HEK293T (cell line): ENCODE measurements around the gene FAM13C.
"Not testable (repeated sequence)": the region's sequence is repeated elsewhere in the genome, so short reads cannot be mapped to it uniquely, and the experiment has no call there.

Source experiments
- CTCF ChIA-PET: fragments of 350-600 bp; formaldehyde crosslinking; extraction: SDS; loops from one replicate; lab custom pipeline; 2021; ENCODE audit warnings: antibody characterized with exemption, inconsistent platforms; lab: Yijun Ruan, JAX
- POLR2A ChIA-PET: fragments of 350-600 bp; formaldehyde crosslinking; extraction: SDS; loops from one replicate; lab custom pipeline; 2020; ENCODE audit warnings: antibody characterized with exemption, inconsistent platforms; lab: Yijun Ruan, JAX
- DNase-seq: peaks from one replicate; pipeline ENCODE4 v3.0.0; 2012; ENCODE audit warnings: mixed read lengths; ENCODE audit errors: extremely low spot score
- ARNT ChIP-seq: fragments of 450-650 bp; IDR thresholded peaks from 2 replicates; pipeline ENCODE4 v1.6.1; 2017; ENCODE audit warnings: mild to moderate bottlenecking
- BHLHE40 ChIP-seq: fragments of 450-650 bp; IDR thresholded peaks from 2 replicates; pipeline ENCODE4 v1.6.1; 2016; ENCODE audit warnings: mild to moderate bottlenecking, moderate library complexity, borderline replicate concordance
- CTBP1 ChIP-seq: fragments of 450-650 bp; IDR thresholded peaks from 2 replicates; pipeline ENCODE4 v1.6.1; 2016; ENCODE audit warnings: borderline replicate concordance
- ELF4 ChIP-seq: fragments of 450-650 bp; IDR thresholded peaks from 2 replicates; pipeline ENCODE4 v1.6.1; 2017; ENCODE audit warnings: antibody characterized with exemption
- FOXA1 ChIP-seq: fragments of 450-650 bp; IDR thresholded peaks from 2 replicates; pipeline ENCODE4 v1.6.1; 2016; ENCODE audit warnings: mild to moderate bottlenecking
- FOXK2 ChIP-seq: fragments of 450-650 bp; IDR thresholded peaks from 2 replicates; pipeline ENCODE4 v1.6.1; 2016; ENCODE audit warnings: mild to moderate bottlenecking
- FOXM1 ChIP-seq: fragments of 450-650 bp; IDR thresholded peaks from 2 replicates; pipeline ENCODE4 v1.6.1; 2017; ENCODE audit warnings: mild to moderate bottlenecking, borderline replicate concordance
- HDGF ChIP-seq: fragments of 450-650 bp; IDR thresholded peaks from 2 replicates; pipeline ENCODE4 v1.6.1; 2017; ENCODE audit warnings: antibody characterized with exemption, borderline replicate concordance
- L3MBTL2 ChIP-seq: fragments of 450-650 bp; conservative IDR thresholded peaks from 2 replicates; pipeline ENCODE4 v1.6.1; 2016; ENCODE audit warnings: mild to moderate bottlenecking
- LEF1 ChIP-seq: fragments of 450-650 bp; IDR thresholded peaks from 2 replicates; pipeline ENCODE4 v1.6.1; 2017; ENCODE audit warnings: mild to moderate bottlenecking, borderline replicate concordance
- NFRKB ChIP-seq: fragments of 450-650 bp; IDR thresholded peaks from 2 replicates; pipeline ENCODE4 v1.6.1; 2016; ENCODE audit warnings: mild to moderate bottlenecking, moderate library complexity
- SP1 ChIP-seq: fragments of 450-650 bp; IDR thresholded peaks from 2 replicates; pipeline ENCODE4 v1.6.1; 2017
- SUZ12 ChIP-seq: fragments of 450-650 bp; IDR thresholded peaks from 2 replicates; pipeline ENCODE4 v1.6.1; 2016; ENCODE audit warnings: mild to moderate bottlenecking
- TARDBP ChIP-seq: fragments of 450-650 bp; IDR thresholded peaks from 2 replicates; pipeline ENCODE4 v1.6.1; 2016
- ZNF384 ChIP-seq: fragments of 450-650 bp; IDR thresholded peaks from 2 replicates; pipeline ENCODE4 v1.6.1; 2016
- TF ChIP-seq, protein P1 (sequence below): fragments of 450-650 bp; IDR thresholded peaks from 2 replicates; pipeline ENCODE4 v1.6.1; 2016

FAM13C gene

DNA sequence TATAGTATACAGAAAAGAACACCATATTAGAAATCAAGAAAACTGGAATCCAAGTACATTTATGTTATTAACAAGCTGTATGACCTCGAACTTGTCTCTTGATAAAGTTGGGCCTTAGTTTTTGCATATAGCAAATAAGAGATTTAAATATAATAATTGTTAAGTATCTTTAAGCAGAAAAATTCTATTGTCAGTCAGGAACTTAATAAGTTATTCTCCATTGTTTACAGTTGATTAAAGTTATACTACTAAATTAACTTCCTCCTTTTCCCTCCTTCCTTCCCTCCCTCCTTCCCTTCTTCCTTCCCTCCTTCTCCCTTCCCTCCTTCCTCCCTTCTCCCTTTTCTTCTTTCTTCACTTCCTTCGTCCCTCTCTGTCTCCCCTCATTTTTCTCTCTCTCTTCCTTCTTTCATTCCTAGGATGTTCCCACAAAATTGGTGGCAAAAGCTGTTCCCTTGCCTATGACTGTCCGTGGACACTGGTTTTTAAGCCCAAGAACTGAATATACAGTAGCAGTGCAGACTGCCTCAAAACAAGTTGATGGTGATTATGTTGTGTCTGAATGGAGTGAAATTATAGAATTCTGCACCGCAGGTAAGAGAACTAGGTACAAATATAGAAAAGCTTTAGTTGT, 126.2 kb downstream of the FAM13C start:
- TF ChIP-seq ELF4: no peak
- DNase-seq: no peak
- ChIA-PET CTCF (interaction anchor here (0.6 kb wide), 1 partner anchor 23 kb away, joined by 4 read pairs; no protein-coding TSS in a partner anchor), POLR2A (no interaction called here)

DNA sequence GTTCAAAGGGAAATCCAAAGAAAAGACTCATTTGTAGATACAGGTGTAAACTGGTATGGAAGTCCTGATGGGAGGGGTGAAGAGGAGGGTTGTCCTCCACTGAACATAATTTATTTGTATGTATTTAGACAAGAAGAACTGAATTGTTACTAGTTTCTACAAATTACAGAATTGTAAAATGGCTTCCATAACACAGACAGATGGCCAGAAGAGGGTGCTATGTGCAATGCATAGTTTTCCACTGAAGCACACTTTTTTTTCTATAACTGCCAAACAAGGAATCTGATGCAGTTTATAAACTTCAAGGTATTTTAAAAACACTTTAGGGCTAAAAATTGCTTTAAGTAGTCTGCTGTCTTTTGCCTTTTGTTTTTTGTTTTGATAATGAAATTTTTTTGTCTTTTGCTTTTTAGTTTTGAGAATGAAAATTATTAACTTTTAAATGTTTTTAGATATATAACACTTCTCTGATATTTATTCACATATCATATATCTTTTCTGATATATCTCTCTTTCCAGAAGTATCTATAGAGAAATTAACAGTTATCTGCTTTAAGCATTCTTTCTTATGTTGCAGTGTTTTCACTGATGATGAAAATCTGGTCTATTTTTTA, 127.4 kb downstream of the FAM13C start:
- CTCF ChIA-PET: no interaction called here

DNA sequence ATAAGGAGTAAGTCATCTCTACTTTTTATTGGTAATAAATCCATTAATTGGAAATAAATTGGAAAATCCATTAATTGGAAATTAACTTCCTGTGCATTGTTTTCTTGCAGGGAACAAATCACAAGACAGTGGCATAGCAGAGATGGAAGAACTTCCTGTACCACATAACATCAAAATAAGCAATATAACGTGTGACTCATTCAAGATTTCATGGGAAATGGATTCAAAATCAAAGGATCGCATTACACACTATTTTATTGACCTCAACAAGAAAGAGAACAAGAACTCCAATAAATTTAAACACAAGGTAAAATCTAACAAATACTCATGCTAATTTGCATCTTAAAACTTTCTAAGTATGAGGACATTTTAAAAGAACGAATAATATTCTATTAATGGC, 128.2 kb downstream of the FAM13C start:
- TF ChIP-seq, protein P1, sequence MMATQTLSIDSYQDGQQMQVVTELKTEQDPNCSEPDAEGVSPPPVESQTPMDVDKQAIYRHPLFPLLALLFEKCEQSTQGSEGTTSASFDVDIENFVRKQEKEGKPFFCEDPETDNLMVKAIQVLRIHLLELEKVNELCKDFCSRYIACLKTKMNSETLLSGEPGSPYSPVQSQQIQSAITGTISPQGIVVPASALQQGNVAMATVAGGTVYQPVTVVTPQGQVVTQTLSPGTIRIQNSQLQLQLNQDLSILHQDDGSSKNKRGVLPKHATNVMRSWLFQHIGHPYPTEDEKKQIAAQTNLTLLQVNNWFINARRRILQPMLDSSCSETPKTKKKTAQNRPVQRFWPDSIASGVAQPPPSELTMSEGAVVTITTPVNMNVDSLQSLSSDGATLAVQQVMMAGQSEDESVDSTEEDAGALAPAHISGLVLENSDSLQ: no peak
- TF ChIP-seq TARDBP (no peak), NFRKB (no peak), ARNT (no peak), FOXM1 (no peak), SUZ12 (no peak), HDGF (no peak), LEF1 (no peak), FOXK2 (no peak), ZNF384 (no peak), FOXA1 (no peak), BHLHE40 (no peak), ELF4 (no peak), CTBP1 (no peak)
- ChIA-PET CTCF (no interaction called here), POLR2A (no interaction called here)
- DNase-seq: no peak

More for the DNA sequence above, 127.4 kb downstream of the FAM13C start:
- POLR2A ChIA-PET: no interaction called here
- peak; percentile 12 for DNase-seq
- peak; percentile 82 for TF ChIP-seq ZNF384
- TF ChIP-seq NFRKB: no peak

DNA sequence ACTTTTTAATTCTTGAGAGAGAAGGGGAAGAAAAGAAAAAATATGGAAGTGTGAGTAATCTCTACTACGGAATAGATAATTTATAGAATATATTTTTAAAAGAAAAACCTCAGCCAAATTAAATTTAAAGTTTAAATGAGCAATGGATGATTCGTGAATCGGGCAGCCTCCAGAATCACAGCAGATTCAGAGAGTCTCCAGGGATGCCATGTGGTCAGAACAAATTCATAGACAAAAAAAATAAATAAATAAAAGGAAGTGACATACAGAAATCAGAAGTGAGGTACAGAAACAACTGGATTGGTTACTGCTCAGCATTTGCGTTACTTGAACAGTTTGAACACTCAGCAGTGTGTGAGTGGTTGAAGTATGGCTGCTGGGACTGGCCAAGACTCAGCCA, 132.9 kb downstream of the FAM13C start:
- ChIA-PET CTCF (no interaction called here), POLR2A (no interaction called here)
- TF ChIP-seq SP1 (no peak), FOXK2 (no peak), HDGF (no peak), NFRKB (no peak), ARNT (no peak), ELF4 (no peak), CTBP1 (no peak), ZNF384 (no peak), SUZ12 (no peak), LEF1 (no peak), L3MBTL2 (no peak), TARDBP (no peak), FOXA1 (no peak), FOXM1 (no peak), BHLHE40 (no peak)
- TF ChIP-seq, protein P1: no peak
- no peak for DNase-seq

GRCh38 chr10:59227136-59227673, 135.1 kb downstream of the FAM13C start:
- TF ChIP-seq ARNT (no peak), FOXK2 (no peak), BHLHE40 (no peak), TARDBP (no peak), CTBP1 (no peak), L3MBTL2 (no peak)
- TF ChIP-seq, protein P1: no peak
- POLR2A ChIA-PET: no interaction called here
- CTCF ChIA-PET: no interaction called here
- DNase-seq: no peak

- CTCF ChIA-PET: no interaction called here
- POLR2A ChIA-PET: no interaction called here
- no peak for DNase-seq
- TF ChIP-seq FOXA1 (no peak), BHLHE40 (no peak), TARDBP (no peak), LEF1 (no peak), ARNT (no peak), CTBP1 (no peak)
Measured at GRCh38 chr10:59225211-59225610, 137.1 kb downstream of the FAM13C start.

DNA sequence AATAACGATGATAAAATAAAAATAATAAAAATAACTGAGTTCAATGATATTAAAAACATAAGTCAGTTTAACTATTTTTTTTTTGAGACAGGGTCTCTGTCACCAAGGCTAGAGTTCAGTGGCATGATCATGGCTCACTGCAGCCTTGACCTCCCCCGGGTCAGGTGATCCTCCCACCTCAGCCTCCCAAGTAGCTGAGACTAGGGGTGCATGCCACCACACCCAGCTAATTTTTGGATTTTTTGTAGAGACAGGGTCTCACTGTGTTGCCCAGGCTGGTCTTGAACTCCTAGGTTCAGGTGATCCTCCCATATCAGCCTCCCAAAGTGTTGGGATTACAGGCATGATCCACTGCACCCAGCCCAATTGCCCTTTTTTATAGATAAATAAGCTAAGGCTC, 138.8 kb downstream of the FAM13C start:
- DNase-seq, POLR2A ChIA-PET: not testable (repeated sequence)
- CTCF ChIA-PET: interaction anchor here (0.7 kb wide), 1 partner anchor 275 kb away, joined by 3 read pairs; no protein-coding TSS in a partner anchor
